Measurements from ENCODE around the gene SPATA9. TPM values are rescaled to one million over a fixed set of nuclear protein-coding genes. Genes with fewer than 3 reads are reported as not detected.

Gene SPATA9
- total RNA-seq, 4 donors from 2014 or later: 0.76 TPM; not detected in 3

DNA sequence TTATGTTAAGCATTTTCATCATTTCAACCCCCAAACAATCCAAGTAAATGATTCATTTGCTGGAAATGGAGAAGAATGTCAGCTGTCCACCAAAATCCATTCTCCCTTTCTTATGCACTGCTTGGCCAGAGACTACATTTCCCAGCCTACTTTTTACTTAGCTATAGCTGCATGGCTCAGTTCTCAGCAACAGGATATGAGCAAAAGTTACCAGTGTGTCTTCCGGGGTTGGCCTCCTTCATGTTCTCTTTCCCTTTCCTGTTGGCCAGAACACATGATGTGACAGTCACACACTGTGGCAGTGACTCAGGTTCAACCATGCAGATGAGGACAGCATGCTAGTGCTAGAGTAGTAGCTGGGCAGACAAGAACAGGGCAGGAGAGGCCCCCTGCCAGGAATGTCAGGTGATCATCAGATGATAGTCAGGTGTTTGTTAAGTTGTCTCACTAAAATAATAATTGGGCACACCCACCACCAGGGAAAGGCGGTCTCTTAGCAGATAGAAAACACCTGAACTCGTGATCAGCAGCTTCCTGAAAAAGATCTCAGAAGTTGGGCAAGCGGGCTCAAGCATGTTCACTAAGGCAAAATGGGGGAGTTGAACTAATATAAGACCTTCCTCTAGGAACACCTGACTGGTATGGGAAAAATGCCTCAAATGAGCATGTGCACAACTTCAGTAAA, 50.7 kb downstream of the SPATA9 start:
- Histone ChIP-seq H3K36me3 (no peaks in the 10 kb centered on the region), H3K4me3 (no peak overlapping the region), H3K4me1 (no peaks in the 10 kb centered on the region), H3K27me3 (no peaks in the 10 kb centered on the region), H3K9me3 (no peaks in the 10 kb centered on the region), H3K27ac (no peak overlapping the region)
- ATAC-seq: peak in 1 of 2 donors; percentile 63
- intact Hi-C loops (cut with DNase I; ENCODE audit: low total_unique reads) (no loop called here), in situ Hi-C loops (cut with MboI; ENCODE audit: low sequenced_read_pairs in 4 of 4) (loop anchor here in 3 of 4 donors (25.0 kb wide), 2 partner anchors 330 to 705 kb away; partner anchors contain the start of gene ELL2 (in 2 of the 3))
- no peak for TF ChIP-seq POLR2A (IDR thresholded peaks at IDR 0.05)
- TF ChIP-seq, protein P1, sequence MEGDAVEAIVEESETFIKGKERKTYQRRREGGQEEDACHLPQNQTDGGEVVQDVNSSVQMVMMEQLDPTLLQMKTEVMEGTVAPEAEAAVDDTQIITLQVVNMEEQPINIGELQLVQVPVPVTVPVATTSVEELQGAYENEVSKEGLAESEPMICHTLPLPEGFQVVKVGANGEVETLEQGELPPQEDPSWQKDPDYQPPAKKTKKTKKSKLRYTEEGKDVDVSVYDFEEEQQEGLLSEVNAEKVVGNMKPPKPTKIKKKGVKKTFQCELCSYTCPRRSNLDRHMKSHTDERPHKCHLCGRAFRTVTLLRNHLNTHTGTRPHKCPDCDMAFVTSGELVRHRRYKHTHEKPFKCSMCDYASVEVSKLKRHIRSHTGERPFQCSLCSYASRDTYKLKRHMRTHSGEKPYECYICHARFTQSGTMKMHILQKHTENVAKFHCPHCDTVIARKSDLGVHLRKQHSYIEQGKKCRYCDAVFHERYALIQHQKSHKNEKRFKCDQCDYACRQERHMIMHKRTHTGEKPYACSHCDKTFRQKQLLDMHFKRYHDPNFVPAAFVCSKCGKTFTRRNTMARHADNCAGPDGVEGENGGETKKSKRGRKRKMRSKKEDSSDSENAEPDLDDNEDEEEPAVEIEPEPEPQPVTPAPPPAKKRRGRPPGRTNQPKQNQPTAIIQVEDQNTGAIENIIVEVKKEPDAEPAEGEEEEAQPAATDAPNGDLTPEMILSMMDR (IDR thresholded peaks at IDR 0.05 in 4 of 5, conservative IDR thresholded peaks at IDR 0.05 in 1 of 5): no peak
- peak in 1 of 2 donors; percentile 20 for DNase-seq

DNA sequence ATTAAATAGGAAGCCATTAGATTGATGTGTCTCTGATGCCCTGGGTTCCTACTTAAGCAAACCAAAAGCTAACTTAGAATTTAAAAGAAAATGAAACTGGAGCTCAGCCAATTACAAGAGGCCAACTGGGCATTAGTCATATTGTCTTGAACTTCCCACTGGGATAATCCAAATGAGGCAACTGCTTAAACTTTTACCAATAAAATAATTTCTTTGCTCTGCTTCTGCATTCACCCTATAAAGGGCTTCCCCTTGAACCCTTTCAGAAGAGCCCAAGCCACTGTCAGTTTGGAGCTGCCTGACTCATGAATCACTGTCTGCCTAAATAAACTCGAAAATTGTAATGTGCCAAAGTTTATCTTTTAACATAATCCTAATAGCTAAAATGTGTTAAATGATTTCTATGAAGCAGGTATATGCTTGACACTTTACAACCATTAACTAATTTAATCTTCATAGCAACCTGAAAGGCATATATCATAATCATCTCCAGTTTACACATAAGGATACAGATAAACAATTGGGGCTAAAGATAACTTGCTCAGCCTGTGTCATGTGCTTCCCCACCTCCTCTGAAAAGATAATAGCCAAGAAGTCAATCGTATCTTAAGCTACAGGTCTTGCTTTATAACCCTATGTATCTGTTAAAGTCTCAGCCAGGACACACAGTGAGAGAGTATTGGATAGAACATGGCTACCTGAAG, 51.4 kb downstream of the SPATA9 start:
- ATAC-seq (peak in 1 of 2 donors; percentile 48), DNase-seq (no peak)
- Histone ChIP-seq H3K4me1 (no peaks in the 10 kb centered on the region), H3K36me3 (no peaks in the 10 kb centered on the region), H3K4me3 (no peak overlapping the region), H3K9me3 (no peaks in the 10 kb centered on the region), H3K27ac (no peak overlapping the region), H3K27me3 (no peaks in the 10 kb centered on the region)
- TF ChIP-seq POLR2A (IDR thresholded peaks at IDR 0.05): no peak
- TF ChIP-seq, protein P1 (IDR thresholded peaks at IDR 0.05 in 4 of 5, conservative IDR thresholded peaks at IDR 0.05 in 1 of 5): no peak
- intact Hi-C loops (cut with DNase I; ENCODE audit: low total_unique reads): no loop called here
- in situ Hi-C loops (cut with MboI; ENCODE audit: low sequenced_read_pairs in 4 of 4): loop anchor here in 3 of 4 donors (25.0 kb wide), 2 partner anchors 331 to 706 kb away; partner anchors contain the start of gene ELL2 (in 2 of the 3)

DNA sequence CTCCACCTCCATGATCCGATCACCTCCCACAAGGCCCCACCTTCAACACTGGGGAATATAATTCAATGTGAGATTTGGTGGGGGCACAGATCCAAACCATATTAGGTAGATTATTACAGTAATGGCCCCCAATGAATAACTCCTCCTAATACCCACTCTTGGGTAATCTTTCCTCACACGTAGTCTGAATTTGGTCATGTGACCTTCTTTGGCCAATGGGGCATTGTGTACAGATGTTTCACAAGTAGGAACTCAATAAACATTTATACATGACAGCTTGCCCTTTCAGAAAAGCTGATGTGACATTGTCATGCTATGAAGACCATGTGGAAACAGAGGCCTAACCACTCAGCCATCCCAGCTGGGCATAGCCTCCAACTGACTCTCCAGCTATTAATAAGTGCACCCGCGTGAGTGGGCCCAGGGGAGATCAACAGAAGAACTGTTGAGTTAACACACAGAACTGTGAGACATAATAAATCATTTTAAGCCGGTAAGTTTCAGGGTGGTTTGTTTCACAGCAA, 52.3 kb downstream of the SPATA9 start:
- intact Hi-C loops (cut with DNase I; ENCODE audit: low total_unique reads): no loop called here

DNA sequence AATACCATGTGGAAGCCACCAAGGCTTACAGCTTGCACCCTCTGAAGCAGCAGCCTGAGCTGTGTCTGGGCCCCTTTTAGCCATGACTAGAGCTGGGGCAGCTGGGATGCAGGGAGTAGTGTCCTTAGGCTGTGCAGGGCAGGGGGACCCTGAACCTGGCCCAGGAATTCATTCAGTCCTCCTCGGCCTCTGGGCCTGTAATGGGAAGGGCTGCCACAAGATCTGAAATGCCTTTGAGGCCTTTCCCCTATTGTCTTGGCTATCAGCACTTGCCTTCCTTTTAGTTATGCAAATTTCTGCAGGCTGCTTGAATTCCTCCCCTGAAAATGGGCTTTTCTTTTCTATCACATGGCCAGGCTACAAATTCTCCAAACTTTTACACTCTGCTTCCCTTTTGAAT, 53.9 kb downstream of the SPATA9 start:
- DNase-seq (no peak), ATAC-seq (no peak)
- Histone ChIP-seq H3K4me1 (no peaks in the 10 kb centered on the region), H3K9me3 (no peaks in the 10 kb centered on the region), H3K27ac (no peak overlapping the region), H3K36me3 (no peaks in the 10 kb centered on the region), H3K27me3 (no peaks in the 10 kb centered on the region), H3K4me3 (no peak overlapping the region)
- TF ChIP-seq, protein P1 (IDR thresholded peaks at IDR 0.05 in 4 of 5, conservative IDR thresholded peaks at IDR 0.05 in 1 of 5): no peak
- no peak for TF ChIP-seq POLR2A (IDR thresholded peaks at IDR 0.05)
- in situ Hi-C loops (cut with MboI; ENCODE audit: low sequenced_read_pairs in 4 of 4): loop anchor here in 3 of 4 donors (25.0 kb wide), 2 partner anchors 333 to 708 kb away; partner anchors contain the start of gene ELL2 (in 2 of the 3)
- intact Hi-C loops (cut with DNase I; ENCODE audit: low total_unique reads): no loop called here

More for the DNA sequence above, 52.3 kb downstream of the SPATA9 start:
- no peak overlapping the region for H3K27ac ChIP-seq
- TF ChIP-seq, protein P1 (IDR thresholded peaks at IDR 0.05 in 4 of 5, conservative IDR thresholded peaks at IDR 0.05 in 1 of 5): no peak
- TF ChIP-seq POLR2A (IDR thresholded peaks at IDR 0.05): no peak
- ATAC-seq: no peak
- H3K9me3 ChIP-seq: no peaks in the 10 kb centered on the region
- H3K4me3 ChIP-seq: no peak overlapping the region
- no peaks in the 10 kb centered on the region for H3K27me3 ChIP-seq
- no peak for DNase-seq
- no peaks in the 10 kb centered on the region for H3K4me1 ChIP-seq
- H3K36me3 ChIP-seq: no peaks in the 10 kb centered on the region
- in situ Hi-C loops (cut with MboI; ENCODE audit: low sequenced_read_pairs in 4 of 4): loop anchor here in 3 of 4 donors (25.0 kb wide), 2 partner anchors 332 to 707 kb away; partner anchors contain the start of gene ELL2 (in 2 of the 3)
